PFSK-1 (cell line): Measurements from ENCODE around the gene FAM81A.

ENCODE experiments used
- FOXP2 ChIP-seq: optimal IDR thresholded peaks from 2 replicates; pipeline ENCODE3; 2011; ENCODE audit warnings: borderline replicate concordance, control low read depth, inconsistent platforms; ENCODE audit not compliant: insufficient read depth; ENCODE audit errors: extremely low read length, extremely low read depth
- POLR2AphosphoS5 ChIP-seq: IDR thresholded peaks from 2 replicates; pipeline ENCODE4 v1.6.1; 2012; ENCODE audit warnings: low read depth, mild to moderate bottlenecking, control low read depth, low read length, moderate library complexity
- REST ChIP-seq, 2 experiments: IDR thresholded peaks; 2 replicates each; pipeline versions ENCODE4 v1.6.1 to v1.8.0; 2011 to 2012; ENCODE audit warnings: low read depth in 2 of 2, low read length in 2 of 2, control low read depth in 1 of 2, inconsistent platforms in 1 of 2, mild to moderate bottlenecking in 1 of 2, moderate library complexity in 1 of 2; ENCODE audit not compliant: insufficient read depth in 1 of 2
- SIN3A ChIP-seq: IDR thresholded peaks from 2 replicates; pipeline ENCODE4 v1.6.1; 2012; ENCODE audit warnings: mild to moderate bottlenecking, low read length, moderate library complexity, borderline replicate concordance; ENCODE audit not compliant: insufficient read depth
- TAF1 ChIP-seq: IDR thresholded peaks from 2 replicates; pipeline ENCODE4 v1.6.1; 2012; ENCODE audit warnings: low read length, control low read depth, borderline replicate concordance; ENCODE audit not compliant: insufficient read depth

The FAM81A gene

DNA sequence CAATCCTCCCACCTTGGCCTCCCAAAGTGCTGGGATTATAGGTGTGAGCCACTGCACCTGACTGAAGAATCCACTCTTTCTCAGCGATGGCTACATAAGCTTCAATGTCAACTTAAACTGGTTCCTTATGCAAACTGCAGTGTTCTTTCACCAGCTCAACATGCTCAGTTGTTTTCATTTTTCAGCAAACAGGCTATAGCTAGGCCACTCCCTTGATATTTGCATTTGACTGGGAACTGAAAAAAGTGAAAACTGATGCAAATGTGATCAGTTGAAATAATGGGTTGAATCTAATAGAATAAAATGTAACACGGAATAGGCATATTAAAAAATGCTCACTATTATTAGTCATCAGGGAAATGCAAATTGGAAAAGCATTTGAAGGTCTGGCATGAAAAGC is 99.4 kb downstream of the FAM81A start:
- TF ChIP-seq FOXP2 (no peak), TAF1 (no peak), REST (IDR thresholded peaks at IDR 0.05; ENCODE audit: insufficient read depth in 1 of 2, low read depth in 2 of 2, low read length in 2 of 2) (no peak), SIN3A (no peak), POLR2AphosphoS5 (no peak)

DNA sequence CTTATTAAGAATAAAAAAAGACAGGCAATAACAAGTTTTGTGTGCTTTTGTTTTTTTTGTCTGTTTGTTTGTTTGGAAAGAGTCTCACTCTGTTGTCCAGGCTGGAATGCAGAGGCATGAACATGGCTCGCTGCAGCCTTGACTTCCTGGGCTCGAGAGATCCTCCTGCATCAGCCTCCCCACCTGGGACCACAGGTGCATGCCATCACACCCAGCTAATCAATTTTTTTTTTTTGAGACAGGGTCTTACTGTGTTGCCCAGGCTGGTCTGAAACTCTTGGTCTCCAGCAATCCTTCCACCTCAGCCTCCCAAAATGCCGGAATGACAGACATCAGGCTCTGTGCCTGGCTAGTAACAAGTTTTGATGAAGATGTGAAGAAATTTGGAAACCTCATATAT is 100.5 kb downstream of the FAM81A start:
- TF ChIP-seq SIN3A: no peak
- TF ChIP-seq REST (IDR thresholded peaks at IDR 0.05; ENCODE audit: insufficient read depth in 1 of 2, low read depth in 2 of 2, low read length in 2 of 2): no peak
- no peak for TF ChIP-seq FOXP2

DNA sequence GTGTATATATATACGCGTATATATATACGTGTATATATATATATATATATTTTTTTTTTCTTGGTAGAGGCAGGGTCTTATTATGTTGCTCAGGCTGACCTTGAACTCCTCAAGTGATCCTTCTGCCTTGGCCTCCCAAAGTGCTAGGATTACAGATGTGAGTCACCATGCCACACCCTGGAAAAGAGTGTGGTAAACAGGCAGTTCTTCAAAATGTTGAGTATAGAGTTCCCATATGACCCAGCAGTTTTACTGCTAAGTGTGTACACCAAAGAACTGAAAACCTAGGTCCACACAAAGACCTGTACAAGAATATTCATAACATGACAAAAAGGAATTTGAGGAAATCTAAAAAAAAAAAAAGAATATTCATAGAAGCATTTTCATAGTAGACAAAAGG is 101.8 kb downstream of the FAM81A start:
- TF ChIP-seq POLR2AphosphoS5: no peak
- TF ChIP-seq TAF1: no peak
- TF ChIP-seq SIN3A: no peak
- no peak for TF ChIP-seq REST (IDR thresholded peaks at IDR 0.05; ENCODE audit: insufficient read depth in 1 of 2, low read depth in 2 of 2, low read length in 2 of 2)
- no peak for TF ChIP-seq FOXP2

DNA sequence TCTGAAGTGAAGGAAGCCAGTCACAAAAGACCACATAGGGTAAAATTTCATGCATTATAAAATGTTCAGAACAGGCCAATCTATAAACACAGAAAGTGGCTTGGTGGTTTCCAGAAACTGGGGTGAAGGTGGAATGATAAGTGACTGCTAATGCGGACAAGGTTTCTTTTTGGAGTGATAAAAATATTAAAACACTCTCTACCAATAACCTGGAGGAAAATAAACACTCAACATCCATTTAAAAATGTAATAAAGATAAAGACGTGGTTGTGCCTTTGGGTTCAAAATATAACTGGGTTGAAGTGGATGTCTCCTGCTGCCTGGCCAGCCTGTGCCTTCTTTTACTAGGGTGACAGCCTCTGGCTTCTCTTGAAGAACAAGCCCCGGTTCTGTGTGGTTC is 102.7 kb downstream of the FAM81A start:
- no peak for TF ChIP-seq FOXP2
- TF ChIP-seq REST (IDR thresholded peaks at IDR 0.05; ENCODE audit: insufficient read depth in 1 of 2, low read depth in 2 of 2, low read length in 2 of 2): no peak
- TF ChIP-seq TAF1: no peak
- TF ChIP-seq SIN3A: no peak
- no peak for TF ChIP-seq POLR2AphosphoS5

DNA sequence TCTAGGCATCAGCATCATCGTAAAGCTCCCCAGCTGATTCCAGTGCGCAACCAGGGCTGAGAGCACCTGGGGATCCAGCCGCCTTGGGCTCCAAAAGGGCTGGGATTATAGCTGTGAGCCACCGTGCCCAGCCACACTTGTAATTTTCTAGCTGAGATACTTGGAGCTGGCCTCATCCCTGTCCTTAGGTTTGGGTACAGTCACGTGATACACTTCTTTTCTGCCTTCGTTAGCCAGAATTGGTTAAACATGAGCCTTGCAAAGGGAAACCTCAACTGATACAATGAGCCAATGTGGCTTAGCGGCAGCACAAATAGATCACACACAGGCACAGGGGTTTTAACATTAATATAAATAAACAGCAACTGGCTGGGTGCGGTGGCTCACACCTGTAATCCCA is 103.8 kb downstream of the FAM81A start:
- TF ChIP-seq SIN3A (no peak), REST (IDR thresholded peaks at IDR 0.05; ENCODE audit: insufficient read depth in 1 of 2, low read depth in 2 of 2, low read length in 2 of 2) (no peak), TAF1 (no peak), FOXP2 (no peak), POLR2AphosphoS5 (no peak)
